H1 (cell line): ENCODE measurements around the gene IL27RA. TPM values are rescaled to one million over a fixed set of nuclear protein-coding genes. Genes with fewer than 3 reads are reported as not detected.

Experiments used
- CTCF ChIA-PET: fragments of 300-600 bp; sonication (Branson Sonifier 250); formaldehyde crosslinking; loops from one replicate; lab custom pipeline; 2021; ENCODE audit not compliant: partially characterized antibody; lab: Charles Lee
- POLR2A ChIA-PET: fragments of 300-600 bp; sonication (Branson Sonifier 250); formaldehyde crosslinking; loops from one replicate; lab custom pipeline; 2021; ENCODE audit warnings: inconsistent platforms; ENCODE audit not compliant: partially characterized antibody; lab: Charles Lee
- DNase-seq, 2 experiments: peaks; one replicate each; pipeline versions ENCODE4 v3.0.0 to v3.0.0-alpha.2; 2010 to 2022; ENCODE audit warnings: low spot score in 2 of 2, low read depth in 1 of 2, mixed read lengths in 1 of 2
- FAIRE-seq: peaks from 2 replicates; lab custom pipeline; 2011; peaks lifted over from hg19 to GRCh38; lab: Jason Lieb, UNC
- H2AFZ ChIP-seq: 2 replicates; pipeline ENCODE4 v1.8.1; 2012; ENCODE audit warnings: low read length, inconsistent platforms
- H2AK5ac ChIP-seq: 2 replicates; pipeline ENCODE4 v1.6.1; 2013; ENCODE audit warnings: low read depth, low read length
- H2BK120ac ChIP-seq: replicated peaks from 2 replicates; pipeline ENCODE3; 2013; ENCODE audit warnings: low read depth, low read length, inconsistent platforms
- H2BK12ac ChIP-seq: 2 replicates; pipeline ENCODE4 v1.6.1; 2013; ENCODE audit warnings: low read depth, low read length
- H2BK15ac ChIP-seq: 2 replicates; pipeline ENCODE4 v1.6.1; 2013; ENCODE audit warnings: low read length
- H2BK20ac ChIP-seq: 2 replicates; pipeline ENCODE4 v1.6.1; 2013; ENCODE audit warnings: low read length
- H2BK5ac ChIP-seq: 2 replicates; pipeline ENCODE4 v1.6.1; 2013; ENCODE audit warnings: low read depth, low read length
- H3K14ac ChIP-seq: 2 replicates; pipeline ENCODE4 v1.6.1; 2013; ENCODE audit warnings: inconsistent platforms; ENCODE audit not compliant: insufficient read length
- H3K18ac ChIP-seq: 2 replicates; pipeline ENCODE4 v1.6.1; 2013; ENCODE audit warnings: low read length; ENCODE audit errors: extremely low read depth
- H3K23ac ChIP-seq: 2 replicates; pipeline ENCODE4 v1.6.1; 2013; ENCODE audit warnings: inconsistent platforms; ENCODE audit not compliant: insufficient read length
- H3K23me2 ChIP-seq: 2 replicates; pipeline ENCODE4 v1.6.1; 2013; ENCODE audit warnings: low read depth, low read length
- H3K27ac ChIP-seq: 2 replicates; pipeline ENCODE4 v1.6.1; 2011; ENCODE audit warnings: low read depth, low read length, inconsistent platforms
- H3K27me3 ChIP-seq, 4 experiments: replicated peaks in 1 of 4; 1 replicate in 1 of 4; 2 replicates in 3 of 4; pipeline versions ENCODE4 v1.6.1 to v1.8.1; 2011 to 2013; ENCODE audit warnings: low read length in 3 of 4, mild to moderate bottlenecking in 3 of 4, inconsistent platforms in 2 of 4, mixed read lengths in 2 of 4, moderate library complexity in 1 of 4; ENCODE audit not compliant: control insufficient read depth in 3 of 4, insufficient read depth in 3 of 4; ENCODE audit errors: extremely low read depth in 1 of 4
- H3K36me3 ChIP-seq, 4 experiments: 2 replicates each; pipeline versions ENCODE4 v1.6.1 to v1.8.1; 2011 to 2013; ENCODE audit warnings: mild to moderate bottlenecking in 4 of 4, low read length in 3 of 4, moderate library complexity in 2 of 4, control low read depth in 1 of 4, inconsistent platforms in 1 of 4; ENCODE audit not compliant: insufficient read depth in 4 of 4, control insufficient read depth in 2 of 4
- H3K4ac ChIP-seq: replicated peaks from 2 replicates; pipeline ENCODE3; 2013; ENCODE audit warnings: low read length, low read depth, mixed read lengths, inconsistent platforms; ENCODE audit not compliant: insufficient read length
- H3K4me1 ChIP-seq, 4 experiments: replicated peaks in 1 of 4; 1 replicate in 1 of 4; 2 replicates in 3 of 4; pipeline versions ENCODE4 v1.6.1 to v1.8.1; 2011 to 2013; ENCODE audit warnings: low read length in 3 of 4, inconsistent platforms in 2 of 4, mixed read lengths in 1 of 4; ENCODE audit not compliant: insufficient read depth in 4 of 4, control insufficient read depth in 3 of 4
- H3K4me2 ChIP-seq, 2 experiments: 2 replicates each; pipeline versions ENCODE4 v1.6.1 to v1.8.1; 2011 to 2013; ENCODE audit warnings: low read depth in 2 of 2, low read length in 2 of 2, control low read depth in 1 of 2, inconsistent platforms in 1 of 2, mild to moderate bottlenecking in 1 of 2; ENCODE audit not compliant: insufficient read depth in 1 of 2
- H3K4me3 ChIP-seq, 4 experiments: fragments of 200-600, 300-600 bp in 1 of 4; sonication (generic), shearing (Covaris generic), sonication (Bioruptor Twin) in 1 of 4; 2 replicates each; pipeline versions ENCODE4 v1.5.1 to v1.8.1; 2011 to 2016; ENCODE audit warnings: low read length in 4 of 4, low read depth in 3 of 4, control low read depth in 2 of 4, inconsistent platforms in 2 of 4, mild to moderate bottlenecking in 2 of 4, mixed read lengths in 1 of 4, moderate library complexity in 1 of 4; ENCODE audit not compliant: insufficient read depth in 2 of 4; ENCODE audit errors: extremely low read depth in 1 of 4
- H3K56ac ChIP-seq: replicated peaks from 2 replicates; pipeline ENCODE3; 2013; ENCODE audit warnings: low read depth, mild to moderate bottlenecking, mixed read lengths, low read length, inconsistent platforms; ENCODE audit not compliant: insufficient read length
- H3K79me1 ChIP-seq: 2 replicates; pipeline ENCODE4 v1.6.1; 2013; ENCODE audit warnings: low read depth, low read length, control low read depth
- H3K79me2 ChIP-seq, 2 experiments: 2 replicates each; pipeline versions ENCODE4 v1.6.1 to v1.8.1; 2012 to 2013; ENCODE audit warnings: low read length in 2 of 2, mild to moderate bottlenecking in 2 of 2, inconsistent platforms in 1 of 2; ENCODE audit not compliant: insufficient read depth in 2 of 2, control insufficient read depth in 1 of 2
- H3K9ac ChIP-seq, 4 experiments: replicated peaks in 1 of 4; 1 replicate in 1 of 4; 2 replicates in 3 of 4; pipeline versions ENCODE4 v1.6.1 to v1.8.1; 2011 to 2013; ENCODE audit warnings: low read depth in 3 of 4, low read length in 3 of 4, control low read depth in 2 of 4, mild to moderate bottlenecking in 2 of 4, moderate library complexity in 2 of 4, inconsistent platforms in 1 of 4; ENCODE audit errors: extremely low read depth in 1 of 4
- H3K9me3 ChIP-seq, 2 experiments: 2 replicates each; pipeline versions ENCODE4 v1.6.1 to v1.8.1; 2012 to 2013; ENCODE audit warnings: mild to moderate bottlenecking in 2 of 2, moderate library complexity in 2 of 2, control low read depth in 1 of 2, inconsistent platforms in 1 of 2, low read depth in 1 of 2, low read length in 1 of 2, mixed read lengths in 1 of 2; ENCODE audit not compliant: insufficient read depth in 2 of 2
- H4K20me1 ChIP-seq, 2 experiments: replicated peaks in 1 of 2; 2 replicates each; pipeline versions ENCODE3 to v1.8.1; 2011 to 2013; ENCODE audit warnings: inconsistent platforms in 2 of 2, low read length in 2 of 2, mild to moderate bottlenecking in 1 of 2; ENCODE audit not compliant: insufficient read depth in 2 of 2, control insufficient read depth in 1 of 2
- H4K5ac ChIP-seq: 2 replicates; pipeline ENCODE4 v1.6.1; 2013; ENCODE audit warnings: low read length, low read depth, mixed read lengths, inconsistent platforms; ENCODE audit not compliant: insufficient read length
- H4K8ac ChIP-seq: 2 replicates; pipeline ENCODE4 v1.8.0; 2013; ENCODE audit warnings: mild to moderate bottlenecking, moderate library complexity, low read length, inconsistent platforms; ENCODE audit not compliant: insufficient read depth; ENCODE audit errors: extremely low read depth
- H4K91ac ChIP-seq: replicated peaks from 2 replicates; pipeline ENCODE3; 2013; ENCODE audit warnings: low read length, mixed read lengths, inconsistent platforms; ENCODE audit not compliant: insufficient read length
- CHD2 ChIP-seq: IDR thresholded peaks from 2 replicates; pipeline ENCODE4 v1.6.1; 2012; ENCODE audit warnings: low read length, improper control_type of control experiment
- HDAC6 ChIP-seq: IDR thresholded peaks from one replicate; pipeline ENCODE4 v1.7.1; 2012; ENCODE audit warnings: low read depth, mild to moderate bottlenecking, inconsistent platforms, low read length, moderate library complexity
- MAFK ChIP-seq: IDR thresholded peaks from 2 replicates; pipeline ENCODE4 v1.6.1; 2012; ENCODE audit warnings: low read depth, mild to moderate bottlenecking, improper control_type of control experiment, low read length
- RAD21 ChIP-seq, 2 experiments: IDR thresholded peaks in 1 of 2; conservative IDR thresholded peaks in 1 of 2; 2 replicates each; pipeline ENCODE4 v1.6.1; 2011; ENCODE audit warnings: low read depth in 2 of 2, low read length in 2 of 2, improper control_type of control experiment in 1 of 2, inconsistent platforms in 1 of 2, mild to moderate bottlenecking in 1 of 2, moderate library complexity in 1 of 2
- WGBS, 2 experiments: shearing (Covaris generic) in 1 of 2; methylation state at CpG; one replicate each; pipeline versions ENCODE4 v1.1.6 to v1.1.7; 2013 to 2015; ENCODE audit warnings: low lambda C conversion rate in 2 of 2, mixed read lengths in 2 of 2, inconsistent platforms in 1 of 2, low coverage in 1 of 2, missing lambda C conversion rate in 1 of 2; ENCODE audit not compliant: insufficient replicate concordance in 2 of 2, insufficient coverage in 1 of 2, insufficient read length in 1 of 2; ENCODE audit errors: extremely low coverage in 1 of 2, missing lambda C conversion rate in 1 of 2; 5-methylcytosine and 5-hydroxymethylcytosine counted together
- polyA plus RNA-seq, 7 experiments: library from polyadenylated mRNA; depleted of rRNA in 3 of 7; stranded (reverse) in 5 of 7; unstranded in 2 of 7; fragments of >200 nt in 5 of 7; fragments of 200-250 nt in 2 of 7; gene quantifications; 1 replicate in 5 of 7; 2 replicates in 1 of 7; 4 replicates in 1 of 7; pipeline versions ENCODE4 v1.2.1 to v1.2.3, GENCODE V29; 2011 to 2013; ENCODE audit warnings: missing spikeins in 2 of 7, mixed read lengths in 2 of 7
- total RNA-seq: library from RNA; stranded (reverse); fragmentation: NEBNext Ultra II Directional; extraction: Animal tissue kit (Norgen Biotek cat#: 25700); gene quantifications from 2 replicates; pipeline ENCODE4 v1.2.1, GENCODE V29; 2021

The IL27RA gene
- total and polyA plus RNA-seq, 2 of the 8 experiments (the other 6 are each of a cell fraction or from before 2014, with no cell fraction given), result 9.9 to 14.7 TPM

- H3K23ac ChIP-seq, result no peak overlapping the region
- no peak overlapping the region for H3K18ac ChIP-seq
- no peaks in the 10 kb centered on the region for H3K27me3 ChIP-seq
- DNase-seq, result no peak
- no peak overlapping the region for H3K4me2 ChIP-seq
- peaks cover 2 to 3% of the 10 kb centered on the region in 2 experiments for H4K20me1 ChIP-seq
- H3K4me1 ChIP-seq, result peaks cover 0 to 14% (median 10%) of the 10 kb centered on the region in 4 experiments; a peak in 6 of 7 replicates
- H3K36me3 ChIP-seq, result no peaks in the 10 kb centered on the region; a peak in 1 of 8 replicates
- no peak overlapping the region for H4K91ac ChIP-seq
- H2BK15ac ChIP-seq, result no peak overlapping the region
- H3K79me1 ChIP-seq, result peaks cover 3% of the 10 kb centered on the region; the same call in 1 of the 2 replicates
- H4K5ac ChIP-seq, result no peak overlapping the region
- H2BK20ac ChIP-seq, result no peak overlapping the region
- H2BK5ac ChIP-seq, result no peak overlapping the region
- no peak overlapping the region for H2BK12ac ChIP-seq
- no peak for FAIRE-seq
- no peaks in the 10 kb centered on the region; a peak in 1 of 4 replicates for H3K79me2 ChIP-seq
- no peaks in the 10 kb centered on the region for H3K9me3 ChIP-seq
- H4K8ac ChIP-seq, result no peak overlapping the region
- TF ChIP-seq RAD21 (IDR thresholded peaks at IDR 0.05 in 1 of 2, conservative IDR thresholded peaks at IDR 0.05 in 1 of 2; ENCODE audit: low read depth in 2 of 2, low read length in 2 of 2) (no peak), CHD2 (no peak), HDAC6 (no peak), MAFK (no peak)
- H3K27ac ChIP-seq, result no peak overlapping the region
- WGBS, 2 experiments, result 89% methylated on average over 7 of the region's 7 CpGs; no CpG with 5 or more reads in 1 of the 2 experiments
- no peak overlapping the region for H2AFZ ChIP-seq
- no peak overlapping the region for H2BK120ac ChIP-seq
- CTCF ChIA-PET, result interaction anchor here (0.8 to 4.2 kb wide), 6 partner anchors 9 to 403 kb away, joined by 3 to 14 read pairs (median 4); no protein-coding TSS in a partner anchor
- H3K9ac ChIP-seq, result no peak overlapping the region
- H3K14ac ChIP-seq, result no peak overlapping the region
- POLR2A ChIA-PET, result interaction anchor here (1.5 to 3.4 kb wide), 3 partner anchors 11 to 53 kb away, joined by 3 to 12 read pairs (median 11); partner anchors contain the start of gene RFX1
- H3K4ac ChIP-seq, result no peak overlapping the region
- H3K4me3 ChIP-seq, result no peak overlapping the region
- no peak overlapping the region for H3K56ac ChIP-seq
- no peaks in the 10 kb centered on the region for H3K23me2 ChIP-seq
- H2AK5ac ChIP-seq, result no peak overlapping the region
These were observed 39.5 kb upstream of the IL27RA start for GRCh38 chr19:13992025-13992424.
